Upper lobe of left lung (tissue), 4 donors: ENCODE measurements around the gene CBS.

Experiments used
- CTCF ChIP-seq, 6 experiments: fragments of 450-650 bp in 4 of 6; fragments of 200-600 bp in 2 of 6; sonication (generic) in 2 of 6; IDR thresholded peaks; one replicate each; pipeline ENCODE4 v1.5.1; 2016 to 2019; ENCODE audit warnings: antibody characterized with exemption in 6 of 6
- EP300 ChIP-seq, 4 donors: sonication (generic); formaldehyde crosslinking; IDR thresholded peaks; one replicate each; pipeline ENCODE4 v1.5.1; 2017; ENCODE audit warnings: antibody characterized with exemption in 4 of 4, control low read depth in 2 of 4
- POLR2AphosphoS5 ChIP-seq, 2 donors: sonication (generic); formaldehyde crosslinking; IDR thresholded peaks; one replicate each; pipeline ENCODE4 v1.5.1; 2017; ENCODE audit warnings: antibody characterized with exemption in 2 of 2

- TF ChIP-seq EP300 (IDR thresholded peaks at IDR 0.05) (no peak), CTCF (IDR thresholded peaks at IDR 0.05) (no peak), POLR2AphosphoS5 (IDR thresholded peaks at IDR 0.05) (no peak)
Measured at GRCh38 chr21:43018519-43018918, 57.1 kb downstream of the CBS start.
